Stomach (tissue), 9 donors: Measurements from ENCODE around the gene TNFSF8. TPM values are rescaled to one million over a fixed set of nuclear protein-coding genes. Genes with fewer than 3 reads are reported as not detected.

Source experiments
- DNase-seq, 2 donors: peaks; one replicate each; pipeline versions ENCODE4 v3.0.0 to v3.0.0-alpha.2; 2013 to 2019
- H3K27ac ChIP-seq, 5 donors: fragments of 200-600 bp in 4 of 5; sonication (generic) in 4 of 5; one replicate each; pipeline ENCODE4 v1.5.1; 2013 to 2019; ENCODE audit warnings: mild to moderate bottlenecking in 1 of 5, moderate library complexity in 1 of 5
- H3K27me3 ChIP-seq, 3 donors: fragments of 200-600 bp; sonication (generic); one replicate each; pipeline ENCODE4 v1.5.1; 2017 to 2019; ENCODE audit warnings: mixed run types in 1 of 3
- H3K36me3 ChIP-seq, 4 donors: fragments of 200-600 bp; sonication (generic); 1 replicate in 3 of 4; 2 replicates in 1 of 4; pipeline ENCODE4 v1.5.1; 2016 to 2019
- H3K4me1 ChIP-seq, 4 donors: fragments of 200-600 bp; sonication (generic); one replicate each; pipeline ENCODE4 v1.5.1; 2016 to 2019
- H3K4me3 ChIP-seq, 4 donors: fragments of 200-600 bp; sonication (generic) in 3 of 4; one replicate each; pipeline ENCODE4 v1.5.1; 2016 to 2019; ENCODE audit warnings: mild to moderate bottlenecking in 1 of 4
- H3K9me3 ChIP-seq, 4 donors: fragments of 200-600 bp; sonication (generic); one replicate each; pipeline ENCODE4 v1.5.1; 2016 to 2019
- CTCF ChIP-seq, 7 experiments: fragments of 450-650 bp in 4 of 7; fragments of 200-600 bp in 3 of 7; sonication (generic) in 3 of 7; IDR thresholded peaks; one replicate each; pipeline ENCODE4 v1.5.1; 2016 to 2019; ENCODE audit warnings: antibody characterized with exemption in 7 of 7, control low read depth in 2 of 7, mild to moderate bottlenecking in 1 of 7
- EP300 ChIP-seq: sonication (generic); formaldehyde crosslinking; IDR thresholded peaks from one replicate; pipeline ENCODE4 v1.6.1; 2017; ENCODE audit warnings: antibody characterized with exemption
- POLR2A ChIP-seq, 4 donors: fragments of 450-650 bp; IDR thresholded peaks; one replicate each; pipeline ENCODE4 v1.6.1; 2016; ENCODE audit warnings: antibody characterized with exemption in 4 of 4, control low read depth in 2 of 4, mild to moderate bottlenecking in 1 of 4, moderate library complexity in 1 of 4
- POLR2AphosphoS5 ChIP-seq, 3 donors: sonication (generic); formaldehyde crosslinking; IDR thresholded peaks; one replicate each; pipeline ENCODE4 v1.6.1; 2016; ENCODE audit warnings: antibody characterized with exemption in 3 of 3
- WGBS, 5 donors: extraction: QIAGEN DNeasy Blood & Tissue Kit in 3 of 5; methylation state at CpG; one replicate each; pipeline versions ENCODE4 v1.1.5 to v1.1.7; 2013 to 2018; 5-methylcytosine and 5-hydroxymethylcytosine counted together
- intact Hi-C: fragments of 100-400 bp; cut with DNase I; formaldehyde crosslinking; loops from one replicate; pipeline ENCODE4 v1.15.1; 2023; ENCODE audit warnings: low total_unique reads
- polyA plus RNA-seq, 3 donors: library from polyadenylated mRNA; stranded (reverse); fragments of 200-250 nt; gene quantifications; one replicate each; pipeline ENCODE4 v1.2.3, GENCODE V29; 2013
- total RNA-seq, 5 donors: library from RNA; depleted of rRNA; stranded (reverse); fragments of >200 nt; gene quantifications; one replicate each; pipeline versions ENCODE4 v1.1.0 to v1.2.3, GENCODE V29; 2014 to 2016
- donor health status: healthy with polysubstance abuse.
- donor health status: Bipolar disorder and iron deficiency.
- donor health status: healthy.

The TNFSF8 gene
- total and polyA plus RNA-seq, 8 donors, result 0.40 to 14.0 (median 3.2) TPM; not detected in 2

GRCh38 chr9:114968671-114969070 lies 38.3 kb upstream of the TNFSF8 start:
- no peak overlapping the region for H3K4me3 ChIP-seq
- no peaks in the 10 kb centered on the region for H3K9me3 ChIP-seq
- H3K36me3 ChIP-seq, result no peaks in the 10 kb centered on the region
- H3K27me3 ChIP-seq, result no peaks in the 10 kb centered on the region
- no peak for TF ChIP-seq POLR2AphosphoS5 (IDR thresholded peaks at IDR 0.05)
- no peak for TF ChIP-seq EP300
- no peak for TF ChIP-seq CTCF (IDR thresholded peaks at IDR 0.05)
- TF ChIP-seq POLR2A (IDR thresholded peaks at IDR 0.05), result no peak
- H3K4me1 ChIP-seq, result no peaks in the 10 kb centered on the region
- DNase-seq, result peak in 1 of 2 donors; percentile 20
- H3K27ac ChIP-seq, result no peak overlapping the region
- WGBS, 5 donors, result 8 to 18% (median 11%) methylated on average over 1 of the region's 1 CpG
- intact Hi-C loops, result no loop called here

GRCh38 chr9:114965564-114965963 lies 35.2 kb upstream of the TNFSF8 start:
- Histone ChIP-seq H3K27ac (no peak overlapping the region), H3K9me3 (peaks cover 0 to 24% (median 12%) of the 10 kb centered on the region in 4 donors), H3K4me3 (no peak overlapping the region), H3K27me3 (no peaks in the 10 kb centered on the region), H3K36me3 (no peaks in the 10 kb centered on the region), H3K4me1 (no peaks in the 10 kb centered on the region)
- WGBS, 5 donors, result 77 to 96% (median 85%) methylated on average over 1 of the region's 1 CpG
- no peak for DNase-seq
- intact Hi-C loops, result no loop called here
- TF ChIP-seq CTCF (IDR thresholded peaks at IDR 0.05) (no peak), POLR2AphosphoS5 (IDR thresholded peaks at IDR 0.05) (no peak), POLR2A (IDR thresholded peaks at IDR 0.05) (no peak), EP300 (no peak)

- DNase-seq, result no peak
- H3K4me3 ChIP-seq, result no peak overlapping the region
Observed at GRCh38 chr9:114962809-114963208, 32.4 kb upstream of the TNFSF8 start.

GRCh38 chr9:114960276-114960675 lies 29.9 kb upstream of the TNFSF8 start:
- Histone ChIP-seq H3K36me3 (no peaks in the 10 kb centered on the region), H3K4me1 (no peaks in the 10 kb centered on the region), H3K9me3 (peaks cover 0 to 40% (median 15%) of the 10 kb centered on the region in 4 donors), H3K27me3 (no peaks in the 10 kb centered on the region), H3K27ac (no peak overlapping the region), H3K4me3 (no peak overlapping the region)
- DNase-seq, result no peak
- intact Hi-C loops, result no loop called here
- no peak for TF ChIP-seq POLR2AphosphoS5 (IDR thresholded peaks at IDR 0.05)
- TF ChIP-seq POLR2A (IDR thresholded peaks at IDR 0.05), result no peak
- TF ChIP-seq EP300, result no peak
- no peak for TF ChIP-seq CTCF (IDR thresholded peaks at IDR 0.05)
- WGBS, 5 donors, result 84 to 94% (median 87%) methylated on average over 3 of the region's 3 CpGs

More at GRCh38 chr9:114962809-114963208, 32.4 kb upstream of the TNFSF8 start:
- no peaks in the 10 kb centered on the region for H3K36me3 ChIP-seq
- WGBS, 5 donors, result 86 to 97% (median 90%) methylated on average over 7 of the region's 7 CpGs
- H3K9me3 ChIP-seq, result peaks cover 0 to 40% (median 15%) of the 10 kb centered on the region in 4 donors
- intact Hi-C loops, result no loop called here
- no peak for TF ChIP-seq EP300
- no peak for TF ChIP-seq POLR2A (IDR thresholded peaks at IDR 0.05)
- TF ChIP-seq POLR2AphosphoS5 (IDR thresholded peaks at IDR 0.05), result no peak
- no peak for TF ChIP-seq CTCF (IDR thresholded peaks at IDR 0.05)
- H3K4me1 ChIP-seq, result no peaks in the 10 kb centered on the region
- H3K27ac ChIP-seq, result no peak overlapping the region
- no peaks in the 10 kb centered on the region for H3K27me3 ChIP-seq
